MM.1S (cell line): Measurements from ENCODE around the gene PTTG1IP.
A peak's percentile ranks its signal among the peaks of the same experiment; 100 is the strongest.

Experiments used
- DNase-seq: peaks from one replicate; pipeline ENCODE4 v3.0.0-alpha.2; 2015
- H2AFZ ChIP-seq: fragments of 300-600 bp; sonication (generic); 2 replicates; pipeline ENCODE4 v1.6.0; 2016; ENCODE audit warnings: antibody characterized with exemption, low read length
- H3F3A ChIP-seq: fragments of 300-600 bp; sonication (generic); 2 replicates; pipeline ENCODE4 v1.6.1; 2016; ENCODE audit warnings: mild to moderate bottlenecking, antibody characterized with exemption, low read length, moderate library complexity, mixed read lengths; ENCODE audit not compliant: insufficient read depth
- H3K27ac ChIP-seq: fragments of 300-600 bp; sonication (generic); 2 replicates; pipeline ENCODE4 v1.5.1; 2016; ENCODE audit warnings: mild to moderate bottlenecking, low read length
- H3K27me3 ChIP-seq: fragments of 300-600 bp; sonication (generic); replicated peaks from 2 replicates; pipeline ENCODE4 v1.6.0; 2016; ENCODE audit warnings: low read length; ENCODE audit not compliant: insufficient read depth
- H3K36me3 ChIP-seq: fragments of 300-600 bp; sonication (generic); replicated peaks from 2 replicates; pipeline ENCODE4 v1.6.1; 2016; ENCODE audit warnings: mild to moderate bottlenecking, low read length, mixed read lengths; ENCODE audit not compliant: insufficient read depth
- H3K4me1 ChIP-seq: fragments of 300-600 bp; sonication (generic); 2 replicates; pipeline ENCODE4 v1.6.1; 2016; ENCODE audit warnings: low read length, mixed read lengths
- H3K4me2 ChIP-seq: fragments of 300-600 bp; sonication (generic); 2 replicates; pipeline ENCODE4 v1.6.0; 2016; ENCODE audit warnings: low read depth, low read length
- H3K4me3 ChIP-seq: fragments of 300-600 bp; sonication (generic); 2 replicates; pipeline ENCODE4 v1.5.1; 2016; ENCODE audit warnings: low read length, mixed read lengths
- H3K79me2 ChIP-seq: fragments of 300-600 bp; sonication (generic); 2 replicates; pipeline ENCODE4 v1.6.1; 2016; ENCODE audit warnings: mixed run types, low read length, mixed read lengths
- H3K9ac ChIP-seq: fragments of 300-600 bp; sonication (generic); 2 replicates; pipeline ENCODE4 v1.6.1; 2016; ENCODE audit warnings: low read length, mixed read lengths
- H3K9me2 ChIP-seq: fragments of 300-600 bp; sonication (generic); replicated peaks from 2 replicates; pipeline ENCODE4 v1.6.1; 2016; ENCODE audit warnings: mild to moderate bottlenecking, low read length, mixed read lengths; ENCODE audit not compliant: insufficient read depth
- H3K9me3 ChIP-seq: fragments of 300-600 bp; sonication (generic); replicated peaks from 2 replicates; pipeline ENCODE4 v1.6.1; 2016; ENCODE audit warnings: mild to moderate bottlenecking, low read length, mixed read lengths; ENCODE audit not compliant: insufficient read depth
- H4K20me1 ChIP-seq: fragments of 300-600 bp; sonication (generic); 2 replicates; pipeline ENCODE4 v1.6.1; 2016; ENCODE audit warnings: mild to moderate bottlenecking, low read length, moderate library complexity, mixed read lengths; ENCODE audit not compliant: insufficient read depth
- EZH2 ChIP-seq: fragments of 300-600 bp; sonication (generic); optimal IDR thresholded peaks from 2 replicates; pipeline ENCODE3; 2017; ENCODE audit warnings: low read depth, mild to moderate bottlenecking, antibody characterized with exemption, low read length, mixed read lengths
- EZH2phosphoT487 ChIP-seq: fragments of 300-600 bp; sonication (generic); IDR thresholded peaks from 2 replicates; pipeline ENCODE4 v1.6.1; 2018; ENCODE audit warnings: antibody characterized with exemption, low read length
- TF ChIP-seq, protein P1 (sequence below): fragments of 300-600 bp; sonication (generic); IDR thresholded peaks from 2 replicates; pipeline ENCODE4 v1.5.1; 2016; ENCODE audit warnings: antibody characterized with exemption, low read length, mixed read lengths

The PTTG1IP gene

DNA sequence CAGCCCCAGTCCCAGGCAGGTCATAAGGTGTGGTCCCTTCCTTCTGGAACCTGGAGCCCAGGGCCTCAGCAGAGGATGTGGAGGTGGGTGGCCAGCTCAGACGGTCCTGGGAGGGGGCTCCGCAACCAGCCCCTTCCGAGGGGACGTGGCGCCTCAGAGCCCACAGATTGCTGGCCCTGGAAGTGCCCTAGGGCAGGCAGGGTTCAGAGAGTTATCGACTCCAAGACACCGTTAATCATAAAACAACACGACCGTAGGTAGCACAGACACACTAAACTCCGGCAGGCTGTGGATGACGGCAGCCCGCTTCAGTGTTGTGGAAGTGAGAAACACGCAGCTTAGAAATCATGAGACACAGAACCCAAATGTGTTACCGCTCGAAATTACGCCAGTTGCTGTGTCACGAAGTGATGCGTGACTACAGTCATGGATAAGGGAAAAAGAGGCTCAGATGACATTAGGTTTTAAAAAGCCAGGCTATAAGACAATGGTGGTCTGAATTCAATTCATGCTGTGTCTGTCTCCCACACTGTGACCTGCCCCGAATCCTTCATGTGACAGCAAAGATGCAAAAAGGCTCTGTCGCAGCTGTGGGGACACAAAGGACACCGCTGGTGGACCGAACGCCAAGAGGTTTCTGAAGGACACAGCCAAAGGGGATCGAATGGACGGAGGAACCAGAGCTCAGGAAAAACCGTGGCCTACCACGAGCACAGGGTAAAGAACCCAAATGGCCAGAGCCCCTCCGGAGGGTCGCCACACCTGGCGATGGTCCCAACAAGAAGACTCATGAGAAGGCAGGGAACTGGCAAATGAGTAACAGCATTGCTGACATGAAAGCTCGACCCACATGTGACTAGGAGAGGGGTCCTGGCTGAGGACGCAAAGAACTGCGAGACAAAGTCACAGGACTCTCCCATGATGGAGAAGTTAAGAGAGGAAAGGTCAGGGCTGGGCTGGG is 53.9 kb downstream of the PTTG1IP start:
- Histone ChIP-seq H3K9me2 (no peaks in the 10 kb centered on the region), H3K79me2 (peaks cover 30% of the 10 kb centered on the region), H3K4me1 (no peaks in the 10 kb centered on the region), H3K9me3 (no peaks in the 10 kb centered on the region), H3K27ac (no peak overlapping the region), H4K20me1 (peaks cover 11% of the 10 kb centered on the region), H3K4me2 (no peak overlapping the region), H3K27me3 (peaks cover 26% of the 10 kb centered on the region), H3K9ac (no peak overlapping the region), H3K4me3 (no peak overlapping the region), H2AFZ (no peak overlapping the region), H3F3A (no peaks in the 10 kb centered on the region), H3K36me3 (no peaks in the 10 kb centered on the region)
- TF ChIP-seq EZH2 (no peak), EZH2phosphoT487 (no peak)
- TF ChIP-seq, protein P1, sequence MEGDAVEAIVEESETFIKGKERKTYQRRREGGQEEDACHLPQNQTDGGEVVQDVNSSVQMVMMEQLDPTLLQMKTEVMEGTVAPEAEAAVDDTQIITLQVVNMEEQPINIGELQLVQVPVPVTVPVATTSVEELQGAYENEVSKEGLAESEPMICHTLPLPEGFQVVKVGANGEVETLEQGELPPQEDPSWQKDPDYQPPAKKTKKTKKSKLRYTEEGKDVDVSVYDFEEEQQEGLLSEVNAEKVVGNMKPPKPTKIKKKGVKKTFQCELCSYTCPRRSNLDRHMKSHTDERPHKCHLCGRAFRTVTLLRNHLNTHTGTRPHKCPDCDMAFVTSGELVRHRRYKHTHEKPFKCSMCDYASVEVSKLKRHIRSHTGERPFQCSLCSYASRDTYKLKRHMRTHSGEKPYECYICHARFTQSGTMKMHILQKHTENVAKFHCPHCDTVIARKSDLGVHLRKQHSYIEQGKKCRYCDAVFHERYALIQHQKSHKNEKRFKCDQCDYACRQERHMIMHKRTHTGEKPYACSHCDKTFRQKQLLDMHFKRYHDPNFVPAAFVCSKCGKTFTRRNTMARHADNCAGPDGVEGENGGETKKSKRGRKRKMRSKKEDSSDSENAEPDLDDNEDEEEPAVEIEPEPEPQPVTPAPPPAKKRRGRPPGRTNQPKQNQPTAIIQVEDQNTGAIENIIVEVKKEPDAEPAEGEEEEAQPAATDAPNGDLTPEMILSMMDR = no peak
- no peak for DNase-seq

DNA sequence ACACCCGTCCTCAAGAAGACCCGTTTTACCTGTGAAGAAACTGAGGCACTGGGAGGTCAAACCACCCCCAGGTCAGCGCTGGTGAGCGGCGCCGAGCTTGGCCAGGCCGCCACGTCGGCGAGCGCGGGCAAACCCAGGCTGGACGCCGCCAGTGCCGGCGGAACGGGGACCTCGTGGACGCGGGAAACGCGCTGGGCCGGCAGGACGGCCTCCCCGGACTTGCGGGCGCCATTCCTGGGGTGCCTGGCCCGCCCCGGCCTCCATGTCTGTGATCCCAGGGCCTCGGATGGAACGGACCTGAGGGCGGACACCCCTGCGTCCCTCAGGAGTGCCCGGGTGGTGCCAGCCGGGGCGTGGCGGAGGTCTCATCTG is 54.9 kb downstream of the PTTG1IP start:
- Histone ChIP-seq H3K27me3 (peaks cover 24% of the 10 kb centered on the region), H2AFZ (peak overlapping the region; percentile 94), H3K36me3 (no peaks in the 10 kb centered on the region), H3F3A (no peaks in the 10 kb centered on the region), H3K4me1 (no peaks in the 10 kb centered on the region), H3K9ac (peak overlapping the region; percentile 81), H3K9me2 (no peaks in the 10 kb centered on the region), H3K79me2 (peaks cover 39% of the 10 kb centered on the region), H3K27ac (no peak overlapping the region), H3K9me3 (no peaks in the 10 kb centered on the region), H3K4me3 (peak overlapping the region; percentile 80), H3K4me2 (peak overlapping the region; percentile 89), H4K20me1 (peaks cover 18% of the 10 kb centered on the region)
- no peak for TF ChIP-seq EZH2
- TF ChIP-seq, protein P1 = no peak
- TF ChIP-seq EZH2phosphoT487 = no peak
- no peak for DNase-seq

GRCh38 chr21:44817914-44818639 is 55.4 kb downstream of the PTTG1IP start, which contains the start of gene SUMO3:
Gene SUMO3 (minus strand): TSS chr21:44818062. CDS start chr21:44817968, 94 bp downstream.
- Histone ChIP-seq H3K36me3 (no peaks in the 10 kb centered on the region), H3K9me2 (no peaks in the 10 kb centered on the region), H3K4me2 (peak within 1 kb of the TSS; percentile 89), H3F3A (no peaks in the 10 kb centered on the region), H3K27ac (no peak within 1 kb of the TSS), H3K79me2 (peaks cover 45% of the 10 kb centered on the region), H3K4me1 (no peaks in the 10 kb centered on the region), H4K20me1 (peaks cover 21% of the 10 kb centered on the region), H3K27me3 (peaks cover 19% of the 10 kb centered on the region), H2AFZ (peak within 1 kb of the TSS; percentile 94), H3K4me3 (peak within 1 kb of the TSS; percentile 80), H3K9ac (peak within 1 kb of the TSS; percentile 81), H3K9me3 (no peaks in the 10 kb centered on the region)
- TF ChIP-seq EZH2 = no peak
- TF ChIP-seq, protein P1 = 0 out of 2 replicates have a peak, but pooled peaks have one; percentile 5
- DNase-seq = peak; percentile 90
